Endothelial cell of umbilical vein (primary cell): ENCODE measurements around the gene ZDHHC13. TPM values are rescaled to one million over a fixed set of nuclear protein-coding genes. Genes with fewer than 3 reads are reported as not detected.

Experiments used
- BruUV-seq: library from RNA; stranded (reverse); fragments of 400-500 nt; replicated peaks from 2 replicates; lab custom pipeline; 2021; lab: Mats Ljungman, UMichigan
- CTCF ChIA-PET: fragments of 300-600, 350-600 bp; sonication (Branson Sonifier 250); formaldehyde crosslinking; loops from one replicate; lab custom pipeline; 2021; ENCODE audit warnings: antibody characterized with exemption, inconsistent platforms; lab: Charles Lee
- POLR2A ChIA-PET: fragments of 300-600, 350-600 bp; sonication (Branson Sonifier 250); formaldehyde crosslinking; loops from one replicate; lab custom pipeline; 2021; ENCODE audit warnings: antibody characterized with exemption, inconsistent platforms; lab: Charles Lee
- DNase-seq: peaks from one replicate; pipeline ENCODE4 v3.0.0-alpha.2; 2011; ENCODE audit warnings: low read depth, low spot score
- FAIRE-seq: peaks from 2 replicates; lab custom pipeline; 2011; peaks lifted over from hg19 to GRCh38; lab: Jason Lieb, UNC
- H2AFZ ChIP-seq: 2 replicates; pipeline ENCODE4 v1.6.0; 2012; ENCODE audit warnings: low read depth, low read length, control low read depth, inconsistent platforms
- H3K27ac ChIP-seq: 2 replicates; pipeline ENCODE4 v1.5.1; 2011; ENCODE audit warnings: low read depth, mild to moderate bottlenecking, control low read depth, low read length, moderate library complexity; ENCODE audit not compliant: insufficient read depth
- H3K27me3 ChIP-seq, 2 experiments: 2 replicates each; pipeline versions ENCODE4 v1.6.0 to v1.6.1; 2011; ENCODE audit warnings: low read length in 2 of 2, mixed read lengths in 1 of 2; ENCODE audit not compliant: control insufficient read depth in 2 of 2, insufficient read depth in 2 of 2
- H3K36me3 ChIP-seq, 2 experiments: 2 replicates in 1 of 2; 3 replicates in 1 of 2; pipeline ENCODE4 v1.5.1; 2011; ENCODE audit warnings: low read length in 2 of 2, mild to moderate bottlenecking in 1 of 2, moderate library complexity in 1 of 2; ENCODE audit not compliant: control insufficient read depth in 2 of 2, insufficient read depth in 2 of 2; ENCODE audit errors: extremely low read depth in 1 of 2
- H3K4me1 ChIP-seq: 3 replicates; pipeline ENCODE4 v1.5.1; 2011; ENCODE audit warnings: mild to moderate bottlenecking, low read length; ENCODE audit not compliant: control insufficient read depth, insufficient read depth; ENCODE audit errors: extremely low read depth
- H3K4me2 ChIP-seq: 2 replicates; pipeline ENCODE4 v1.6.1; 2011; ENCODE audit warnings: low read length, control low read depth, mixed read lengths; ENCODE audit not compliant: insufficient read depth
- H3K4me3 ChIP-seq, 3 experiments: fragments of 200-600 bp in 1 of 3; sonication (generic), shearing (Covaris generic) in 1 of 3; replicated peaks in 1 of 3; 2 replicates each; pipeline ENCODE4 v1.5.1; 2011 to 2016; ENCODE audit warnings: control low read depth in 3 of 3, low read length in 3 of 3, mild to moderate bottlenecking in 2 of 3, inconsistent platforms in 1 of 3, low read depth in 1 of 3, moderate library complexity in 1 of 3; ENCODE audit not compliant: insufficient read depth in 1 of 3
- H3K79me2 ChIP-seq: 2 replicates; pipeline ENCODE4 v1.6.0; 2012; ENCODE audit warnings: low read length, inconsistent platforms; ENCODE audit not compliant: control insufficient read depth, insufficient read depth
- H3K9ac ChIP-seq: replicated peaks from 2 replicates; pipeline ENCODE3; 2011; ENCODE audit warnings: low read length, control low read depth; ENCODE audit not compliant: insufficient read depth; ENCODE audit errors: extremely low read depth
- H3K9me1 ChIP-seq: replicated peaks from 3 replicates; pipeline ENCODE4 v1.6.0; 2011; ENCODE audit warnings: mild to moderate bottlenecking, low read length; ENCODE audit not compliant: control insufficient read depth, insufficient read depth; ENCODE audit errors: extremely low read depth
- H3K9me3 ChIP-seq: replicated peaks from 2 replicates; pipeline ENCODE4 v1.5.1; 2012; ENCODE audit warnings: low read length, inconsistent platforms; ENCODE audit not compliant: control insufficient read depth, insufficient read depth
- H4K20me1 ChIP-seq: replicated peaks from 2 replicates; pipeline ENCODE3; 2011; ENCODE audit warnings: mild to moderate bottlenecking, low read length; ENCODE audit not compliant: control insufficient read depth, insufficient read depth; ENCODE audit errors: extremely low read depth
- EZH2 ChIP-seq: IDR thresholded peaks from 2 replicates; pipeline ENCODE4 v1.6.1; 2012; ENCODE audit warnings: borderline replicate concordance, low read depth, mild to moderate bottlenecking, moderate library complexity, low read length, inconsistent platforms; ENCODE audit not compliant: severe bottlenecking
- FOS ChIP-seq: IDR thresholded peaks from 2 replicates; pipeline ENCODE4 v1.6.1; 2011; ENCODE audit warnings: mild to moderate bottlenecking, low read length, moderate library complexity, borderline replicate concordance; ENCODE audit not compliant: insufficient read depth
- GATA2 ChIP-seq: IDR thresholded peaks from 2 replicates; pipeline ENCODE4 v1.7.0; 2011; ENCODE audit warnings: low read depth, mild to moderate bottlenecking, moderate library complexity, mixed read lengths, low read length; ENCODE audit not compliant: insufficient read length, insufficient read depth
- JUN ChIP-seq: IDR thresholded peaks from 2 replicates; pipeline ENCODE4 v1.6.1; 2011; ENCODE audit warnings: borderline replicate concordance, low read depth; ENCODE audit not compliant: insufficient read length, insufficient read depth
- MAX ChIP-seq: IDR thresholded peaks from 2 replicates; pipeline ENCODE4 v1.6.1; 2011; ENCODE audit not compliant: insufficient read depth, insufficient read length
- MYC ChIP-seq: IDR thresholded peaks from one replicate; pipeline ENCODE4 v1.6.1; 2011; ENCODE audit warnings: mild to moderate bottlenecking, low read depth, low read length
- POLR2A ChIP-seq: IDR thresholded peaks from 2 replicates; pipeline ENCODE4 v1.6.1; 2012; ENCODE audit warnings: low read depth, mild to moderate bottlenecking, control low read depth, low read length
- POLR2AphosphoS5 ChIP-seq: IDR thresholded peaks from 2 replicates; pipeline ENCODE4 v1.6.1; 2012; ENCODE audit warnings: low read depth, mild to moderate bottlenecking, control low read depth, low read length, moderate library complexity; ENCODE audit not compliant: insufficient read depth
- dilution Hi-C: fragments of 300-500 bp; cut with MboI; formaldehyde crosslinking; loops from one replicate; pipeline ENCODE4 v1.15.0; 2019; ENCODE audit warnings: low sequenced_read_pairs; ENCODE audit not compliant: extremely low pct_ligation_motif_present
- intact Hi-C: fragments of 100-400 bp; cut with micrococcal nuclease; formaldehyde crosslinking; loops from one replicate; pipeline ENCODE4 v1.10.0; 2022
- polyA plus RNA-seq, 4 experiments: library from polyadenylated mRNA; depleted of rRNA in 3 of 4; stranded (reverse) in 3 of 4; unstranded in 1 of 4; fragments of >200 nt; gene quantifications; 2 replicates each; pipeline versions ENCODE4 v1.2.1 to v1.2.3, GENCODE V29; 2011 to 2012; ENCODE audit warnings: missing spikeins in 1 of 4
- total RNA-seq: library from RNA; stranded (reverse); gene quantifications from 2 replicates; pipeline ENCODE4 v1.2.3, GENCODE V29; 2021

The ZDHHC13 gene
- total and polyA plus RNA-seq, 2 donors (not counting 3 experiments of a cell fraction or from before 2014, with no cell fraction given), result 37.4 to 52.9 TPM

GRCh38 chr11:19183646-19184045 lies 66.7 kb downstream of the ZDHHC13 start:
- CTCF ChIA-PET, result interaction anchor here (0.9 to 1.8 kb wide), 5 partner anchors 10 to 112 kb away, joined by 3 to 5 read pairs (median 4); no protein-coding TSS in a partner anchor

GRCh38 chr11:19185036-19185435 lies 68.1 kb downstream of the ZDHHC13 start:
- no peaks in the 10 kb centered on the region for H3K79me2 ChIP-seq
- POLR2A ChIA-PET, result no interaction called here

More at GRCh38 chr11:19183646-19184045, 66.7 kb downstream of the ZDHHC13 start:
- H4K20me1 ChIP-seq, result no peaks in the 10 kb centered on the region
- FAIRE-seq (no peak), DNase-seq (no peak)
- no peaks in the 10 kb centered on the region for H3K36me3 ChIP-seq
- no peak overlapping the region for H3K27ac ChIP-seq
- BruUV-seq, result no TSS peak
- H3K4me3 ChIP-seq, result no peak overlapping the region
- intact Hi-C loops (no loop called here), dilution Hi-C loops (no loop called here)
- H3K4me2 ChIP-seq, result no peak overlapping the region
- H3K79me2 ChIP-seq, result no peaks in the 10 kb centered on the region
- no peaks in the 10 kb centered on the region for H3K4me1 ChIP-seq
- H3K27me3 ChIP-seq, result no peaks in the 10 kb centered on the region
- no peak overlapping the region for H3K9ac ChIP-seq
- POLR2A ChIA-PET, result no interaction called here
- TF ChIP-seq MYC, result no peak
- TF ChIP-seq POLR2A, result no peak
- no peak for TF ChIP-seq GATA2
- no peak for TF ChIP-seq POLR2AphosphoS5
- no peak for TF ChIP-seq MAX
- no peak for TF ChIP-seq JUN
- TF ChIP-seq FOS, result no peak
- no peak for TF ChIP-seq EZH2
- no peaks in the 10 kb centered on the region for H3K9me1 ChIP-seq
- no peaks in the 10 kb centered on the region for H3K9me3 ChIP-seq
- no peak overlapping the region for H2AFZ ChIP-seq

More at GRCh38 chr11:19185036-19185435, 68.1 kb downstream of the ZDHHC13 start:
- H3K9ac ChIP-seq, result no peak overlapping the region
- no peak for FAIRE-seq
- BruUV-seq, result no TSS peak
- CTCF ChIA-PET, result no interaction called here
- H3K36me3 ChIP-seq, result no peaks in the 10 kb centered on the region
- dilution Hi-C loops (no loop called here), intact Hi-C loops (no loop called here)
- H3K4me2 ChIP-seq, result no peak overlapping the region
- H3K4me1 ChIP-seq, result no peaks in the 10 kb centered on the region
- H4K20me1 ChIP-seq, result no peaks in the 10 kb centered on the region
- H3K27ac ChIP-seq, result no peak overlapping the region
- DNase-seq, result no peak
- H3K27me3 ChIP-seq, result no peaks in the 10 kb centered on the region
- H2AFZ ChIP-seq, result no peak overlapping the region
- no peaks in the 10 kb centered on the region for H3K9me3 ChIP-seq
- no peaks in the 10 kb centered on the region for H3K9me1 ChIP-seq
- H3K4me3 ChIP-seq, result no peak overlapping the region
- TF ChIP-seq POLR2AphosphoS5, result no peak
- no peak for TF ChIP-seq MAX
- no peak for TF ChIP-seq FOS
- TF ChIP-seq EZH2, result no peak
- no peak for TF ChIP-seq JUN
- TF ChIP-seq POLR2A, result no peak
- TF ChIP-seq GATA2, result no peak
